ENCODE results near the gene CPSF4L. TPM values are rescaled to one million over a fixed set of nuclear protein-coding genes. Genes with fewer than 3 reads are reported as not detected.

Gene CPSF4L
- polyA plus RNA-seq, 4 donors = 0.08 TPM; not detected in 3

DNA sequence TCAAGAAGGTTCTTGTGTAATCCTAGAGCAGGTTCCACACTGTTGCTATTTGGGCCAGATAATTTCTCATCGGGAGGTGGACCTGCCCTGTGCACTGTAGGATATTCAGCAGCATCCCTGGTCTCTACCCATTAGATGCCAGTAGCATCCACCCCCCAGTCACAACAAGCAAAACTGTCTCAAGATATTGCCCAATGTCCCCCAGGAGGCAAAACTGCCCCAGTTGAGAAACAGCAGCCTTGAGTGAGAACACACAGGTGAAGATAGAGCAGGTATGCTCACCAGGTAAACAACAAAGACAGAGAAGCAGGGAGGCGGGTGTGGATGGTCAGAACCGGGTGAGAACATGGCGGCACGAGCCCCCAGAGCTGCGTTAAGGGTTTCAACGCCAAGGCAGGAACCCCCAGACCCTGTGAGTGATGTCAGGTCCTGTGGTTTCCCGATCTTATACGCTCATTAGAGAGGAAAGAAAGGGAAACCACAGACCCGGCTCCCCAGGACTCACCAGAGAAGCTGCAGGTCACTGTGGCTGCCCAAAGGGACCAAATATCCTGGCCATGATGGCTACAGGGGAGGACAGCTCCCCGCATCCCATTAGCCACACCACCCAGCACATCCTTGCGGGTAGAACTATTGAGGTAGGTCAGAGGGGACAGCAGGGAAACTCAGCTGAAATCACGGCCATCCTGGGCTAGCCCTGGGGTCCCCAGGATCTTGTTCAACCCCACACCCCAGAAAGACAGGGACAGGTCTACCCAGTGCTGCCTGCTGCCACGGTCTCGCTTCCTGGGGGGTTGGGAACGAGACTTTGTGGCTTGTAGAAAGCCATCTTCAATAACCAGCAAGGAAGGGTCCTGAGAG, 28.9 kb upstream of the CPSF4L start:
- DNase-seq (ENCODE audit: low read depth in 4 of 4, low spot score in 2 of 4) = no peak

- DNase-seq (ENCODE audit: low read depth in 4 of 4, low spot score in 2 of 4) = no peak
These were observed 28.0 kb upstream of the CPSF4L start for GRCh38 chr17:73289549-73290254.

GRCh38 chr17:73288534-73289302, 27.0 kb upstream of the CPSF4L start:
- no peak for DNase-seq (ENCODE audit: low read depth in 4 of 4, low spot score in 2 of 4)

- no peak for DNase-seq (ENCODE audit: low read depth in 4 of 4, low spot score in 2 of 4)
These were observed 25.2 kb upstream of the CPSF4L start for GRCh38 chr17:73286863-73287296.

- DNase-seq (ENCODE audit: low read depth in 4 of 4, low spot score in 2 of 4) = no peak
These were observed 24.5 kb upstream of the CPSF4L start for GRCh38 chr17:73285916-73286862.

- DNase-seq (ENCODE audit: low read depth in 4 of 4, low spot score in 2 of 4) = no peak
These were observed 23.9 kb upstream of the CPSF4L start for GRCh38 chr17:73285603-73285908.

DNA sequence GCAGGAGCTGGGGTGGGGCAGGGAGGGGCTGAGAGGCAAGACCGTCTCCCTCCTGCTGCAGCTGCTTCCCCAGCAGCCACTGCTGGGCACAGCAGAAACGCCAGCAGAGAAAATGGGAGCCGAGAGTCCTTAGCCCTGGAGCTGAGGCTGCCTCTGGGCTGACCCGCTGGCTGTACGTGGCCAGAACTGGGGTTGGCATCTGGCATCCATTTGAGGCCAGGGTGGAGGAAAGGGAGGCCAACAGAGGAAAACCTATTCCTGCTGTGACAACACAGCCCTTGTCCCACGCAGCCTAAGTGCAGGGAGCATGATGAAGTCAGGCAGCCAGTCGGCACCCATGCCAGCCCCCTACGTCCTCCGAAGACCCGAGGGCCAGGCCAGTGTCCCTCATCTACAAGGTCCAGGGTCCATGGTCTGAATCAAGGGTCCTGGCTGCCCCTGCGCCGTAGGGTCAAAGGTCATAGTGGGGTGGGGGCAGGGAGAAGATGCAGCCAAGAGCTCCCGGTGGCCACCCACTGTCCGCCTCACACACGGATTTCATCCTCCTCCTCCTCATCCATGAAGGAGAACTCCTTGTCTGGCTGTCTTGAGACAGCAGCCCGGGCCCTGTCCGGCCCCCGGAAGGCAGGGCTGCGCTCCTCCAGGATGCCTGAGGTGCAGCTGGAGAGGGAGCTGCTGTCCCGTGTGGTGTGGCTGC, 23.4 kb upstream of the CPSF4L start:
- no peak for DNase-seq (ENCODE audit: low read depth in 4 of 4, low spot score in 2 of 4)

GRCh38 chr17:73284354-73284753, 22.7 kb upstream of the CPSF4L start:
- no peak for DNase-seq (ENCODE audit: low read depth in 4 of 4, low spot score in 2 of 4)

DNA sequence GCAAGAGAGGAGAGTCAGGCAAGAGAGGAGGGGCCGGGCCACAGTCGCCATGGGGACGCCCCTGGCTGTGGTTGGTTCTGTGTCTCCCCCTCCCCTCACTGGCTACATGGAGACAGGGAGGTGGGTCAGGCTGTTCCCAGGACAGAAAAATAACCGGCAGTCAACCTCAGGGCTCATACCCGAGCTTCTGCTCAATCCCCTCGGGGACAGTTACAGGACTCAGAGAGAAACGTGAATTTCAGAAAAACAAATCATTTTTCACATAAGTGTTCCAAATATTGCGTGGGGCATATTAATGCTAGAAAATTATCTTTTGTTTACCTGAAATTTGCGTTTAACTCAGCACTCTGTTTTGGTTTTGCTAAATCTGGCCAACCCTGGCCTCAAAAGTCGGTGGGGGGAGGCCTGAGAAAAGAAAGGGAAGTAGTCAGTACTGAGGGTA, 22.2 kb upstream of the CPSF4L start:
- peak in 1 of 4 donors; percentile 58 for DNase-seq (ENCODE audit: low read depth in 4 of 4, low spot score in 2 of 4)

DNA sequence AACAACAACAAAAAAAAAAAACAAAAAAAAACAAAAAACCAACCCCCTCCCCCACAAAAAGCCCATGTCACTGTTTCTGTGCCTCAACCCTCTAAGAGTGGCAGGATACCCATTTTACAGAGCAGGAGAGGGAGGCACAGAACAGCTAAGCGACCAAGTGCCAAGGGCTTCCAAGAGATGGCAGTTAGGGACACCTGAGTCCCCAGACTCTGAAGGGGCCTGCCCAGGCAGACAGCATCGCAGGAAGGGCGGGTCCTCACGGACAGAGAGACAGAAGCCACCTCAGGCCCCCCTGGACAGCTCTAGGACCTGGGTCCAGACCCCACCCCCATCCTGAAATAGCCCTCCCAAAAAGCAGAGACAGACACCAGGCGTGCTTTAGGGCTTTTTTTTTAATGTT, 21.6 kb upstream of the CPSF4L start:
- DNase-seq (ENCODE audit: low read depth in 4 of 4, low spot score in 2 of 4) = no peak

DNA sequence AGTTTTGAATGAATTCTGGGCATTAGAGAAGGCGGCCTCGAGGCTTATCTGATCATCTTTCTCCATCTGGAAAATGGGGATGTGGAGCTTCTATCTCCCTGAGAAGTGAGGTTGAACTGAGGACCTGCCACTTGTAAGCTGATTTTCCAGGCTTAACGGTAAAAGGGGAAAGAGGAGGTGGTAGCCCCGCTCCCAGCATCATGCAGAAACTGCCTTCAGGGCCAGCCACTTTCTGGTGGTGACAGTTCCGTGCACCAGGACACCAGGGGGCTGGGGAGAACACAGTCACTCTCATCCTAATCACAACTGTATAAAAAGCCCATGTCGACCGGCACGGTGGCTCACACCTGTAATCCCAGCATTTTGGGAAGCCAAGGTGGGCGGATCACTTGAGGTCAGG, 20.9 kb upstream of the CPSF4L start:
- DNase-seq (ENCODE audit: low read depth in 4 of 4, low spot score in 2 of 4) = no peak

- DNase-seq (ENCODE audit: low read depth in 4 of 4, low spot score in 2 of 4) = no peak
These were observed 20.2 kb upstream of the CPSF4L start for GRCh38 chr17:73281928-73282327.

DNA sequence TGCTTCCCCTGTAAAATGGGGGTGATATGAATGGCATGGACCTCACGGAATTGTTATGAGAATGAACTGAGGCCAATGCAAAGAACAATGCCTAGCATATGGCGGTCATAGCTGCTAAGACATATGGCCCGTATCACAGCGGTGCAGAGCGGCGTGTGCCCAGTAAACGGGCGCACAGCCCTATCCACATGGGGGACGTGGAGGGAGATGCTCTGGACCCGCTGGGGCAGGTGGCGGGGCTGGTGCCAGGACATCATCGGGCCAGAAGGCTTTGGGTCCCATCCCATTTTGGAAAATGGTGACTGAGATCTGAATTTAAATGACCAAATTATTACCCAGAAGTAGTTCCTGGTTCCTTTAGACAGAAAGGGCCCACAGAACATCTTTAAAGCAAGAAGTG, 18.5 kb upstream of the CPSF4L start:
- no peak for DNase-seq (ENCODE audit: low read depth in 4 of 4, low spot score in 2 of 4)

DNA sequence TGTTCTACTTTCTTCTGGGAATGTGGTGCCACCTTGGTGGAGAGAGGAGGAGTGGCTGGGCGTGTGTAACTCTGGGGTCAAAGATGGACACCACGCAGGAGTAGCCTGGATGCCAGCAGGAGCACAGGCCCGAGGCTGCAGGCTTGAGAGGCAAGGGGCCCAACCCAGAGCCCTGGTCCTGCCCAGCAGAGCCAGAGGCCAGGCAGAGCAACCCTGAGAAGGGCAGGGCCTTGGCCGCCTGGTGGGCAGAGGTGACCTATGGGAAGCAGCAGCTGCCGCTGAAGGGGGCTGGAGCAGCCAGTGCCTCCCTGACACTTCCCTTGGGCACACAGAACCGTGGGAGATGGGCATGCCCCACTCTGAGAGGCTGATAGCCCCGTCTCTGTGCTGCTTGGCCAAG, 18.0 kb upstream of the CPSF4L start:
- DNase-seq (ENCODE audit: low read depth in 4 of 4, low spot score in 2 of 4) = no peak

DNA sequence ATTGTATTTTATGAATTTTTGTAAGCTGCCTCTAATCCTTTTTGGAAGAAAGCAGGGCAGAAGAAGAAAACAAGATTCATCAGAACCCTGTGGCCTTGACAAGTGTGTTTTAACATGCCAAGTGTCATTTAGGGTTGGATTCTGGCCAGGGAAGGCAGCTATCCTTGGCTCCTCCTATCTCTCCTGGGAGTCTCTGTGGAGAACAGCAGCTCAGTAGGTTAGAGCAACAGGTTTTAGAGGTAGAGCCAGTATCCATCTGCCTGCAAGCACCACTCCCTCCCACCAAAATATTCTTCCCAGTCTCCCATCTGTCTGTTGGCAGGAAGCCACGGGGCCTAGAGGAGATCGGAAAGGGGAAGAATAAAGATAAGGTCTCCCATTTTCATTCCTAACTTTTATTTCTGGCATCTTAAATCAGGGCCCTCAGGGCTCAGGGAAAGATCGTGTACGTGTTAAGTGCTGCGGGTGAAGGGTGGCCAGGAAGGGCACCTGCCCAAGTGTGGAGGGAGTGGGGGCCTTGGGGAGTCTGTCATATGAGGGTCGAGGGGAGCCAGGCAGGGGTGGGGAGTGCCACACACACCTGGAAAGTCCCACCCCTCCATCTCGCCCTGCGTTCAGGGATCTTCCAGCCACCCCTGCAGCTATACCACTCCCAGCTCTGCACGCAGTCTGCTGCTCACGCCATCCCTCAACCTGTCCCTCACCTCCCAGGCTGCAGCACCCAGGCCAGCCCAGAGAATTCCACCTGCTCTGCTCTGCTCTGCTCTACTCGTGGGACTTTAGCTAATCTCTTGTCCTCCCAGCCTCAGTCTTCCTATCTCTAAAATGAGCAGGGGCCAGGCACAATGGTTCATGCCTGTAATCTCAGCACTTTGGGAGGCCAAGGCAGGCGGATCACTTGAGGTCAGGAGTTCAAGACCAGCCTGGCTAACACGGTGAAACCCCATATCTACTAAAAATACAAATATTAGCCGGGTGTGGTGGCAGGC, 17.1 kb upstream of the CPSF4L start:
- DNase-seq (ENCODE audit: low read depth in 4 of 4, low spot score in 2 of 4) = no peak

DNA sequence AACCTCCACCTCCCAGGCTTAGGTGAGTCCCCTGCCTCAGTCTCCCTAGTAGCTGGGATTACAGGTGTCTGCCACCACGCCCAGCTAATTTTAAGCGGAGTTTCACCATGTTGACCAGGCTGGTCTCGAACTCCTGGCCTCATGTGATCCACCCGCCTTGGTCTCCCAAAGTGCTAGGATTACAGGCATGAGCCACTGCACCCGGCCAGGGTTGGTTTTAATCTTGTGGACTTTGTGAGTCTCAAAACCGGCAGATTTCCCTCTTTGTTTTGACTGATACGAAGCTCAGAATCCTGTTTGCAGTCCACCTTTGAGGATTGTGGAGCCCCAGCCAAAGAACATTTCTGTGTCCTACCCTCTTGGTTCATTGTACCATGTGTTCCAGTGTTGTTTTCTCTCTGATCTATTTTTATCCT, 16.4 kb upstream of the CPSF4L start:
- no peak for DNase-seq (ENCODE audit: low read depth in 4 of 4, low spot score in 2 of 4)

DNA sequence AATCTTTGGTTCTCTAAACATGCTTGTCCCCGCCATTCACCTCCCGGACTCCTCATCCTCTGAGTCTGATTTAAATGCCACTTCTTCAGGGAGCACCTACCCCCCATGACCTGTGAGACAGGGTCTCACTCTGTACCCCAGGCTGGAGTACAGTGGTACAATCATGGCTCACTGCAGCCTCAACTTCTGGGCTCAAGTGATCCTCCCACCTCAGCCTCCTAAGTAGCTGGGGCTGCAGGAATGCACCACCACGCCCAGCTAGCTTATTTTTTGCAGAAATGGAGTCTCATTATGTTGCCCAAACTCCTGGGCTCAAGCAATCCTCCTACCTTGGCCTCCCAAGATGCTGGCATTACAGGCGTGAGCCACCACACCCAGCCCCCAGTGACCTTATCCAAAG, 12.8 kb upstream of the CPSF4L start:
- DNase-seq (ENCODE audit: low read depth in 4 of 4, low spot score in 2 of 4) = no peak

DNA sequence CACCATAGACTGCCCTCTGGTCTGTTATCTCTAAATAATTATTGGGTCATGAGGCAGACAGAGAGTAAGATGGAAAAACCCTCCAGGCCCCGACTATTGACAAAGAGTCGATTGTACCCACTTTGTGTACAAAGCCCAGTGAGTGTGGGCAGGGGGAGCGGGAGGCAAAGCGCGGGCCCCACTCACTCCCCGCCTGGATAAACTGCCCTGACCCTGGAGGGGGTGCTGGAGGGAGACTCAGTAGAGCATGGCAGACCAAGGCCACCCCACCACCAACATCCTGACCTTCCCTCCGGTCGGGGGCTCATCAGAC, 11.2 kb upstream of the CPSF4L start:
- no peak for DNase-seq (ENCODE audit: low read depth in 4 of 4, low spot score in 2 of 4)

- DNase-seq (ENCODE audit: low read depth in 4 of 4, low spot score in 2 of 4) = no peak
These were observed 9.4 kb upstream of the CPSF4L start for GRCh38 chr17:73271072-73271471.
